Adrenal gland (tissue), 12 donors: Measurements from ENCODE around the gene RMI2. TPM values are rescaled to one million over a fixed set of nuclear protein-coding genes. Genes with fewer than 3 reads are reported as not detected.

Experiments
- DNase-seq, 7 donors: peaks; one replicate each; pipeline ENCODE4 v3.0.0-alpha.2; 2019 to 2020
- H3K27ac ChIP-seq, 5 donors: fragments of 200-600 bp; sonication (generic) in 4 of 5; 1 replicate in 3 of 5; 2 replicates in 2 of 5; pipeline versions ENCODE4 v1.5.1 to v1.8.0; 2016 to 2020; ENCODE audit warnings: mild to moderate bottlenecking in 1 of 5
- H3K27me3 ChIP-seq: fragments of 200-600 bp; 2 replicates; pipeline ENCODE4 v1.8.0; 2021
- H3K36me3 ChIP-seq, 2 donors: fragments of 200-600 bp; replicated peaks in 1 of 2; 1 replicate in 1 of 2; 2 replicates in 1 of 2; pipeline versions ENCODE4 v1.5.1 to v1.8.0; 2018 to 2022
- H3K4me1 ChIP-seq, 2 donors: fragments of 200-600 bp; replicated peaks in 1 of 2; 1 replicate in 1 of 2; 2 replicates in 1 of 2; pipeline versions ENCODE4 v1.5.1 to v1.8.0; 2018 to 2021
- H3K4me3 ChIP-seq, 4 donors: fragments of 200-600 bp; sonication (generic) in 3 of 4; one replicate each; pipeline ENCODE4 v1.5.1; 2016 to 2018
- H3K9me3 ChIP-seq, 3 donors: fragments of 200-600 bp; sonication (generic) in 1 of 3; replicated peaks in 1 of 3; 1 replicate in 2 of 3; 2 replicates in 1 of 3; pipeline versions ENCODE4 v1.5.1 to v1.8.0; 2016 to 2021
- POLR2A ChIP-seq, 2 donors: fragments of 450-650 bp; IDR thresholded peaks; one replicate each; pipeline ENCODE4 v1.6.1; 2017; ENCODE audit warnings: antibody characterized with exemption in 2 of 2, mild to moderate bottlenecking in 2 of 2, moderate library complexity in 1 of 2
- WGBS, 4 donors: extraction: QIAGEN DNeasy Blood & Tissue Kit in 2 of 4; methylation state at CpG; one replicate each; pipeline versions ENCODE4 v1.1.5 to v1.1.7; 2013 to 2017; 5-methylcytosine and 5-hydroxymethylcytosine counted together
- intact Hi-C, 2 donors: fragments of 100-400 bp; cut with DNase I; formaldehyde crosslinking; loops; one replicate each; pipeline versions ENCODE4 v1.14.1 to v1.15.0; 2022 to 2023
- polyA plus RNA-seq, 3 donors: library from polyadenylated mRNA; stranded (reverse); fragments of 200-250 nt in 2 of 3; fragments of 350-450 nt in 1 of 3; fragmentation: Illumina TruSeq in 1 of 3; extraction: RNeasy Lipid Tissue Mini Kit (QIAGEN cat#74804) in 1 of 3; gene quantifications; one replicate each; pipeline ENCODE4 v1.2.3, GENCODE V29; 2013 to 2014
- total RNA-seq, 9 donors: library from RNA; depleted of rRNA in 4 of 9; stranded (reverse); fragments of >200 nt in 4 of 9; fragments of 120-200 nt in 1 of 9; fragmentation: NEBNext Ultra II Directional in 1 of 9; extraction: Animal tissue kit (Norgen Biotek cat#: 25700) in 1 of 9; gene quantifications; one replicate each; pipeline versions ENCODE4 v1.1.0 to v1.2.4, GENCODE V29; 2013 to 2023
- TF ChIP-seq, protein P1 (sequence below), 6 experiments: fragments of 450-650 bp in 4 of 6; fragments of 200-600 bp in 2 of 6; sonication (generic) in 1 of 6; IDR thresholded peaks; 1 replicate in 5 of 6; 2 replicates in 1 of 6; pipeline versions ENCODE4 v1.5.1 to v1.8.0; 2016 to 2021; ENCODE audit warnings: antibody characterized with exemption in 6 of 6, mild to moderate bottlenecking in 2 of 6, moderate library complexity in 1 of 6
- donor health status: healthy with polysubstance abuse.
- donor health status: Bipolar disorder and iron deficiency.
- donor health status: DM: yes; HTN: yes; CAD: no.
- donor health status: DM: no; HTN: no; CAD: no.
- donor health status: DM: no; HTN: no; CAD: no.
- donor health status: DM: yes; HTN: yes; CAD: no.

Gene RMI2
- total and polyA plus RNA-seq, 12 donors, result 0.56 to 21.1 (median 1.2) TPM; not detected in 2

DNA sequence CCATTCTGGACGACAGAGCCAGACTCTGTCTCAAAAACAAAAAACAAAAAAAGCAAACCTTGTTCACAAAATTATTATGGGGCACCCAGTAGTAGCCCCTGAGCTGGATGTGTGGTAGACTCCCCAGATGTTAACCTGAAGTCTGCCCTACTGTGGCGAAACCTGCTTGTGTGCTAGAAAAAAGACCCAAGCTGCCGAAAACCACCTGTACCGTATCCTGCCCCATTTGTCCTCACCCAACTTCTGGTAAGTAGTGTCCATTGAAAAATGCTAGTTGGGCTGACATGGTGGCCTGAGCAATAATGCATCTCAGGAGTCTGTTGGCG lies 9.1 kb downstream of the RMI2 start:
- no peak overlapping the region for H3K27ac ChIP-seq

DNA sequence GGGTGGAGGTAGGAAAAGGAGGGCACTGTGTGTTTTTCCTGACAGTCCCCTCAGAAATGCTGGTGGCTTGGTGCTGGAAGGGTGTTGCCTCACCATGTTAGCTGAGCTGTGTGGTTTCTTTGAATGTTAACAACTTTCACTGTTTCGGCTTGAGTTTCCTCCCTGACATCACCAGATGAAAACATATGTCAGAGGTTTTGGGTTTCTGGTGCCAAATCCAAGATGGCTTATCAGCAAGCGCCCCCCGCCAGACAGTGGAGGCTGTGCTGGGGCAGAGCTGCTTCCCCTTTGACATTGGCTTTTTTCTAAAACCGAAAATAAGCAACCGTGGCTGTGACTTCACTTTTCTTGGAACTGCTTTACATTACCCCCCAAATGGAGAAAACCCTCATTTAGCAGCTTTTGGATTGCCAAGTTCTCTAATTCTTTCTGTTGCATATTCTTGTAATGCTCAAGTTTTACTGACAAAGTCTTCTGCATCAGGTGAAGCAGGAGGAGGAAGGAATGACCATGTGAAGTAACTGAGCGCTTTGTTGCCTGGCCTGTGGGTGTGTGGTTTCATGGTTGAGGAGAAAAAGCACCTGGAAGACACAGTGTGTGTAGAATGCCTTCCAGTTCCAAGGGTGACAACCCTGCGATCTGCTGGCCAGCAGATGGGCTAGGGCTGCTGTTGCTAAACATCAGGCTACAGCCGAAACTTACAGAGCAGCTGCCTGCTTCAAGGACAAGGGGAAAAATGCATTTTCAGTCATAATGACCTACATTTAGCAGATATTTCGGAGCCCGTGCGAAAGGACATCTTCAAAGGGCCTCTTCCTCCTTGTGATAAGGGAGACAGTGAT lies 9.7 kb downstream of the RMI2 start:
- no peak for TF ChIP-seq POLR2A (IDR thresholded peaks at IDR 0.05)
- TF ChIP-seq, protein P1, sequence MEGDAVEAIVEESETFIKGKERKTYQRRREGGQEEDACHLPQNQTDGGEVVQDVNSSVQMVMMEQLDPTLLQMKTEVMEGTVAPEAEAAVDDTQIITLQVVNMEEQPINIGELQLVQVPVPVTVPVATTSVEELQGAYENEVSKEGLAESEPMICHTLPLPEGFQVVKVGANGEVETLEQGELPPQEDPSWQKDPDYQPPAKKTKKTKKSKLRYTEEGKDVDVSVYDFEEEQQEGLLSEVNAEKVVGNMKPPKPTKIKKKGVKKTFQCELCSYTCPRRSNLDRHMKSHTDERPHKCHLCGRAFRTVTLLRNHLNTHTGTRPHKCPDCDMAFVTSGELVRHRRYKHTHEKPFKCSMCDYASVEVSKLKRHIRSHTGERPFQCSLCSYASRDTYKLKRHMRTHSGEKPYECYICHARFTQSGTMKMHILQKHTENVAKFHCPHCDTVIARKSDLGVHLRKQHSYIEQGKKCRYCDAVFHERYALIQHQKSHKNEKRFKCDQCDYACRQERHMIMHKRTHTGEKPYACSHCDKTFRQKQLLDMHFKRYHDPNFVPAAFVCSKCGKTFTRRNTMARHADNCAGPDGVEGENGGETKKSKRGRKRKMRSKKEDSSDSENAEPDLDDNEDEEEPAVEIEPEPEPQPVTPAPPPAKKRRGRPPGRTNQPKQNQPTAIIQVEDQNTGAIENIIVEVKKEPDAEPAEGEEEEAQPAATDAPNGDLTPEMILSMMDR (IDR thresholded peaks at IDR 0.05), result no peak
- WGBS, 4 donors, result 38 to 59% (median 51%) methylated on average over 8 to 11 of the region's 11 CpGs
- intact Hi-C loops, result loop anchor here (5.0 to 10.0 kb wide), 2 partner anchors 100 to 383 kb away; partner anchors contain the start of gene SOCS1 (in 1 of the 2)
- DNase-seq, result peak in 4 of 7 donors; percentile 33 to 56 (median 44)
- Histone ChIP-seq H3K4me1 (peaks cover 18 to 20% of the 10 kb centered on the region in 2 donors), H3K9me3 (no peaks in the 10 kb centered on the region), H3K27me3 (no peaks in the 10 kb centered on the region), H3K4me3 (no peak overlapping the region), H3K36me3 (no peaks in the 10 kb centered on the region), H3K27ac (peak overlapping the region in 3 of 5 donors; percentile 46 to 67 (median 57))

More for the DNA sequence above, 9.1 kb downstream of the RMI2 start:
- no peaks in the 10 kb centered on the region for H3K27me3 ChIP-seq
- H3K36me3 ChIP-seq, result no peaks in the 10 kb centered on the region
- H3K4me3 ChIP-seq, result no peak overlapping the region
- H3K4me1 ChIP-seq, result peaks cover 24 to 25% of the 10 kb centered on the region in 2 donors
- H3K9me3 ChIP-seq, result no peaks in the 10 kb centered on the region
- no peak for DNase-seq
- TF ChIP-seq, protein P1 (IDR thresholded peaks at IDR 0.05), result no peak
- TF ChIP-seq POLR2A (IDR thresholded peaks at IDR 0.05), result no peak
- WGBS, 4 donors, result 89 to 95% (median 90%) methylated on average over 5 of the region's 5 CpGs
- intact Hi-C loops, result loop anchor here in 1 of 2 donors (10.0 kb wide), 1 partner anchor 100 kb away; the partner anchor contains the start of gene SOCS1

DNA sequence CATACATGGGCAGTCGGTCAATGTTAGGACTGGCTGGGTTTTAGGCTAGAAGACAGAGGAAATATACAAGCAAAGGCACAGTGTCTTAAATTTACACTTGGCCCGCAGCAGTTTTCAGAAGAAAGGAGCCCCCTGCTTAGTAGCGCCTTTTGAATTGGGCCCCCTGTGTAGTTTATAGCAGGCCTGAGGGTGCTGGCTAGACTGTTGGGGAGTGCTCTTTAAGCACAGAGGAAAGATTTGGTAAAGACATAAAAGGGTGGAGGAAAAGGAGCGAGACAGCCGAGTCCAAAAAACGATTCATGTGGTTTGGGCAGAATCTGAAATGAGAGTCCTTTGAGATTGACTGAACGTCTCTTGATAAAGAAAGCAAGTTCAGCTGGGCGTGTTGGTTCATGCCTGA lies 10.6 kb downstream of the RMI2 start:
- TF ChIP-seq, protein P1 (IDR thresholded peaks at IDR 0.05), result no peak
- TF ChIP-seq POLR2A (IDR thresholded peaks at IDR 0.05), result no peak
- H3K4me3 ChIP-seq, result no peak overlapping the region
- 67 to 80% (median 78%) methylated on average over 8 of the region's 8 CpGs for WGBS, 4 donors
- H3K27me3 ChIP-seq, result no peaks in the 10 kb centered on the region
- DNase-seq, result no peak
- peak overlapping the region in 2 of 5 donors; percentile 46 to 67 for H3K27ac ChIP-seq
- H3K36me3 ChIP-seq, result no peaks in the 10 kb centered on the region
- intact Hi-C loops, result loop anchor here (5.0 to 10.0 kb wide), 2 partner anchors 101 to 384 kb away; partner anchors contain the start of gene SOCS1 (in 1 of the 2)
- no peaks in the 10 kb centered on the region for H3K9me3 ChIP-seq
- peaks cover 11 to 18% of the 10 kb centered on the region in 2 donors for H3K4me1 ChIP-seq

DNA sequence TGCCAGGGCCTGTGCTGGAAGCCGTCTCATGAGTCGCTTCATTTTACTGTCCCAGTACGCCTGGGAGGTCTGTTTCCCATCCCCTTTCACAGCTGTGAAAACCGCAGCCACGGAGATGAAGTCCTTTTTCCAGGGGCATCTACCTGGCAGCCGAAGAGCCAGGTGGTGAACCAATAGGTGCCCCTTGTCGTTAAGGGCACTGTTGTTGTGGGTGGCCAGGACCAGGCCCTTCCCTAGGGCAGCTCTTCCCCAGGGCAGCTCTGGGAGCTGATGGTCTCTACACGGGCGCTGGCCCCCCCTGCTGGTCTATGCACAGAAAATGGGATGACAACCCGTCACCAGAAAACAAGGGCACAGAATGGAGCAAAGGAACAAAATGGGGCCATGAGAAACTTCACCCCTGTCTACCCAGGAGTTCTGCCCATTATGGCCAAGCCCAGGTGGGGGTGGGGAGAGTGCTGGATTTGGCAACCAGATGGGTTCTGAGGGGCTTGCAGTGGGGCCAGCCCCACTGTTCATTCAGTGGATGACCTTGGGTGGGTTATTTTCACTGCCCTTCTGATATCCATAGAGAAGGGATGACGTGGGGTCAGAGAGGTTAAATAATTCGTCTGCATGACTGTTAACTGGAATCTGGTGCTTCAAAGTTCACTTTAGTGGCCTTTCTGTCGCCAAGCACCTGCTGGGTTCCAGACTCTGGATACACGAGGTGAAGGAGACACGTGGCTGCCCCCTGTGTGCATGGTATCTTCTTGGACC lies 11.5 kb downstream of the RMI2 start:
- no peak overlapping the region for H3K27ac ChIP-seq
- WGBS, 4 donors, result 69 to 78% (median 74%) methylated on average over 13 to 15 of the region's 15 CpGs

More for the DNA sequence above, 11.5 kb downstream of the RMI2 start:
- intact Hi-C loops, result loop anchor here (5.0 to 10.0 kb wide), 2 partner anchors 102 to 384 kb away; partner anchors contain the start of gene SOCS1 (in 1 of the 2)
- Histone ChIP-seq H3K27me3 (no peaks in the 10 kb centered on the region), H3K4me3 (no peak overlapping the region), H3K4me1 (peaks cover 10 to 18% of the 10 kb centered on the region in 2 donors), H3K36me3 (no peaks in the 10 kb centered on the region), H3K9me3 (no peaks in the 10 kb centered on the region)
- TF ChIP-seq POLR2A (IDR thresholded peaks at IDR 0.05), result no peak
- TF ChIP-seq, protein P1 (IDR thresholded peaks at IDR 0.05), result peak in 5 of 6 experiments; percentile 25 to 60 (median 54)
- peak in 6 of 7 donors; percentile 56 to 81 (median 62) for DNase-seq
